Measurements from ENCODE around the gene MAD1L1.
"Not testable (repeated sequence)": the region's sequence is repeated elsewhere in the genome, so short reads cannot be mapped to it uniquely, and the experiment has no call there.

MAD1L1 gene

DNA sequence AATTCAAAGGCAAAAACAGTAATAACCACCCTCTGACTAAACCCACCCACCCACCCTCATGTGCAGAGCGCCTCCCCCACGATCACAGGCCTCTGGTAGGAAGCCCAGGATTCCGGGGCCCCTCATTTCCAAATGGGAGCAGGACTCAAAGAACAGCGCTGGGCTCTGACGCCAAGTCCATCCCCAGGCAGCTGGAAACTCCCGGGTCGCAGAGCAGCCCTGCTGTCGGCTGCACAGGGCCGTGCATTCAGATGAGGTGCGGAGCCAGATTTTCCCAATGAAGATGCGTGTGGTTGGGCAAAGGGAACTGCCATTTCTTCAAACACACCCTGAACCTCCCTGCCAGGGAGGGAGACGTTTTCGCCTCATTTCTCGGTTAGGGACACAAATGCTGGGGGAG, 152.3 kb downstream of the MAD1L1 start:
- DNase-seq: no peak

GRCh38 chr7:2080060-2080387, 152.7 kb downstream of the MAD1L1 start:
- no peak for DNase-seq

GRCh38 chr7:2079332-2080059, 153.2 kb downstream of the MAD1L1 start:
- no peak for DNase-seq

DNA sequence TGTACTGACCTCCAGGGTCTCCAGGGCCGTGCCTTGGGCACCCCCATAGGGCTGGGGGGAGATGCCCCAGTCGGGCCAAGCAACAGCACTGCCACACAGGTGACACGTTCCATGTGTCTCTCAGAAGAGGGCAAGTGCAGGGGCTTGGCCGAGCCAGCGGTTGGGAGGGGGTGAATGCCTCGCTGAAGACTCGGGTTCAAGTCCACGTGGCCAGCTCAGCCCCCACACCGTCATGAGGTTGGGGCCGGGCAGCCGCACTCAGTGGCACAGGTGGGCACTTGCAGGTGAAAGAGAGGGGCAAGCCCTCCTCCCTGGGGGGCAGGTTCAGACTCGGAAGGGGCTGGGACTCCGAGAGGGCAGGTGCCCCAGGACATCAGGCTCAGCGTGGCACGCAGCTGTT, 153.8 kb downstream of the MAD1L1 start:
- no peak for DNase-seq

GRCh38 chr7:2076649-2077064, 156.1 kb downstream of the MAD1L1 start:
- DNase-seq: no peak

GRCh38 chr7:2075811-2076210, 156.9 kb downstream of the MAD1L1 start:
- no peak for DNase-seq

DNA sequence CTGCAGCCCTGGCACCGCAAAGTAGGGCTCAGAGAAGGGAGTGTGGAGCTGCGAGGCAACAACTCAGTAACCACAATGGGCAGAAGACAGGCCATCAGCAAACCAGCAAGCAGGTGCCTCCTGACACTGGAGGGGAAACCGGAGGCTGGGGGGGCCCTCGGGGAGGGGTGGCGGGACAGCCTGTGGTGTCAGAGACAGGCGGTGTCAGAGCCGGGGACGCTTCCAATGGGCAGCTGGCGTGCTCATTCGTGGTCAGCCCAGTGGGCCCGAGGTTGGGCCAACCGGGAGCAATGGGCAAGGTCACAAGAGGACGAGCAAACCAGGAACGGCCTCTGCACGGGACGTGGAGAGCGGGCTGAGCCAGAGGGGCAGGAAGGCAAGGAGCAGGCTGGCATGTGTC, 158.1 kb downstream of the MAD1L1 start:
- DNase-seq: no peak

DNA sequence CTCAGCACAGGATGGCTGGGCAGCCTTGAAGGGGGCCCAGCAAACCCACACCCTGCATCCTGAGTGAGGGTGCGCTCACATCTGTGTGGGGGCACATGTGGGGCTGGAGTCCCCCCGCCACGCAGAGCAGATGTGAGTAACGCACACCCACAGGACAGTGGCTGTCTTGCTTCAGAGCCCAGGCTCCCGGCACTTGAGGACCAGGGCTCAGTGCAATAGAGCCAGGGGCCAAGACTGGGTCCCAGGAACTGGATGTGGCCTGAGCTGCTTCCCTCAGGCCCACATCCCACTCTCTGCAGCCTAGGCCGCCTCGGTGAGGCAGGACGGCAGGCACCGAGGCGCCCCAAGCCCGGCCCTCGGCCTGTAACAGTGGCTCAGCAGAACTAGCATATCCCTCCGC, 159.9 kb downstream of the MAD1L1 start:
- DNase-seq: no peak

GRCh38 chr7:2072042-2072441, 160.7 kb downstream of the MAD1L1 start:
- no peak for DNase-seq

- DNase-seq: no peak
Measured at GRCh38 chr7:2071133-2071832, 161.5 kb downstream of the MAD1L1 start.

DNA sequence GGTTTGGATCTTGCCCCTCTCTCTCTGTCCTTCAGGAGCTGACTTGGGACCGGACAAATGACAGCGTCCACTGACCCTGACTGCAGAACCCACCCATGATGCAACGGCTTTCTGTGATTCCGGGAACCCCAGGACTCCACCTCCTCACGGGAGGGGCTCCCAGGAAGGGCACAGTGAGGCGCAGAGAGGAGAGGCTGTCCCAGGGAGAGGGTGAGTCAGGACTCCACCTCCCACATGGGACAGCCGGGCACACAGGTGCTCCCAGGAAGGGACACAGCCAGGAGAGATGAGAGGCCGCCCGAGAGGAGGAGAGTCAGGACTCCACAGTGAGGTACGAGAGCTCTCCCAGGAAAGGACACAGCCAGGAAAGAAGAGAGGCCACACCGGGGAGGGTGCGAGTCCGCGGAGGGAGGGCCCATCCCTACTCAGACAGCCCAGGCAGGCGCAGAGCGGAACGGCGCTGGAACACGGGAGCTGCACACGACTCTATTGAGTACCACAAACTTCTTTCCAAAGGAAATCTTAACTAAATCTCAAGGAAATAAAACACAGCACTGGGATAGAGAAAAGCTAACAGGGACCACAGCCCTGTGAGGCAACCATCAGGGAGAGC, 162.5 kb downstream of the MAD1L1 start:
- no peak for DNase-seq

GRCh38 chr7:2069472-2069860, 163.3 kb downstream of the MAD1L1 start:
- no peak for DNase-seq

DNA sequence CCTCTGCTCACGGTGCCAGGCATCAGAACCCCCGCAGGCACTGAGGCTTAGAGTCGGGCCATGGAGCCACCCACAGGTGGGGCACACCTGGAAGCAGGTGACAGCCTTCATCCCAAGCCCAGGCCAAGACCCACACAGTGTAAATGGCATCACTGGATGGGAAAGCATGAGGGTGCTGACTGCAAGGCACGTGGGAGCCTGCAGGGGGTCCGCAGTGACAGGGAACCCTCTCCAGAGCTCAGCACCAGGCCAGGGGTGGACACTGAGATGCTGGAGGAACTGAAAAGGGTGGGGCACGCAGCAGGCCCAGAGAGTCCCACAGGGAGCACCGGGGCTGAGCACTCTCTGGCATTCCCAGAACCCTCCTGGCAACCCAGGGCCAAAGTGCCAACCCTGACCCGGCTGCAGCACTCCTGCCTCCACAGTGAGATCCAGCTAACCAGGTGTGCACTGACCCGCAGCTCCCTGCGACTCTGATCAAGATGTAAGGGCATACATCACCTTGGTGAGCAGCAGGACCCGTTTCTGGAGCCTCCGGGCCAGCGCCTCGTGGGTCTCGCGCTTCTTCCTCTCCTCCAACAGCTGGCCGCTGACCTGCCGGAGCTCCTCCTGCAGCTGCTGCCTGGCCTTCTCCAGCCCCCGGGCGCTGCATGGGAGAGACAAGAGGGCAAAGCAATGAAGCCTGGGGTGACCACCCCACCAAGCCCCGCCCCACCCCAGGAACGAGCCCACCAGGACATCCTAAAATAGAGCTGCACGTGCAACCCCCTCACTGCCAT, 163.9 kb downstream of the MAD1L1 start:
- DNase-seq: no peak

- DNase-seq: peak in 2 of 4 experiments; percentile 21 to 32
Measured at GRCh38 chr7:2066251-2066919, 166.4 kb downstream of the MAD1L1 start.

DNA sequence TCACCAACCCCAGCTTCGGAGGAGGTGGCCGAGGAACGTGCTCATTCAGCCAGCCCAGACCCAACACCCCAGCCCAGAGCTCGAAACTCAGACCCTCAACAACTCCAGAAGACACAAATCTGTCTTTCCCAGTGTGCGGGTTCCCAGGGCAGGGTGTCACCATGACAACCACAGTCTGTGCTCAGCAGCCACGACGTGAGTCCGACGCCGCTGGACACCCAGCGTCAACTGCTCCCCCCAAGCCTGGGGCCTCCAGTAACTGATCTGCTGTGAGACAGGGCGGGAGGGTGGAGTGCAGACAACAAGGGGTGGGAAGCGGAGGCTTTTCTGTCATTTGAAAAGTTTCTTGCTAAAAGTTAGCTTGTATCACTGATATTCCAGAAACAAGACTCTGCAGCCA, 167.2 kb downstream of the MAD1L1 start:
- DNase-seq: no peak

GRCh38 chr7:2063563-2064260, 169.0 kb downstream of the MAD1L1 start:
- no peak for DNase-seq

GRCh38 chr7:2062648-2063047, 170.1 kb downstream of the MAD1L1 start:
- no peak for DNase-seq

- no peak for DNase-seq
Measured at GRCh38 chr7:2060701-2061100, 172.0 kb downstream of the MAD1L1 start.

GRCh38 chr7:2059964-2060700, 172.6 kb downstream of the MAD1L1 start:
- no peak for DNase-seq

- DNase-seq: not testable (repeated sequence)
Measured at GRCh38 chr7:2058246-2058645, 174.5 kb downstream of the MAD1L1 start.

GRCh38 chr7:2055956-2056355, 176.8 kb downstream of the MAD1L1 start:
- no peak for DNase-seq

GRCh38 chr7:2054927-2055326, 177.8 kb downstream of the MAD1L1 start:
- no peak for DNase-seq
